CD8-positive, alpha-beta memory T cell (primary cell): Measurements from ENCODE around the gene ADD3. TPM values are rescaled to one million over a fixed set of nuclear protein-coding genes. Genes with fewer than 3 reads are reported as not detected.
A peak's percentile ranks its signal among the peaks of the same experiment; 100 is the strongest.

ENCODE experiments used
- CTCF ChIA-PET: fragments of 350-600 bp; sonication (Branson Sonifier 250); formaldehyde crosslinking; loops from one replicate; lab custom pipeline; 2021; ENCODE audit warnings: antibody characterized with exemption; lab: Charles Lee
- POLR2A ChIA-PET: fragments of 350-600 bp; sonication (Branson Sonifier 250); formaldehyde crosslinking; loops from one replicate; lab custom pipeline; 2021; ENCODE audit warnings: antibody characterized with exemption; lab: Charles Lee
- DNase-seq, 5 donors: peaks; one replicate each; pipeline versions ENCODE4 v3.0.0 to v3.0.0-alpha.2; 2020 to 2022; ENCODE audit warnings: mixed read lengths in 1 of 5
- H3K27ac ChIP-seq: one replicate; pipeline ENCODE4 v1.7.0; 2013; ENCODE audit warnings: low read depth, mild to moderate bottlenecking, low read length, moderate library complexity
- H3K27me3 ChIP-seq: 2 replicates; pipeline ENCODE4 v1.7.0; 2013; ENCODE audit warnings: low read length, mild to moderate bottlenecking; ENCODE audit not compliant: insufficient read depth, poor library complexity, severe bottlenecking
- H3K36me3 ChIP-seq: 2 replicates; pipeline ENCODE4 v1.7.0; 2013; ENCODE audit warnings: mild to moderate bottlenecking, low read length, moderate library complexity; ENCODE audit not compliant: insufficient read depth
- H3K4me1 ChIP-seq: 2 replicates; pipeline ENCODE4 v1.7.0; 2013; ENCODE audit warnings: mild to moderate bottlenecking, low read length, moderate library complexity; ENCODE audit not compliant: insufficient read depth
- H3K4me3 ChIP-seq: 2 replicates; pipeline ENCODE4 v1.7.0; 2013; ENCODE audit warnings: mild to moderate bottlenecking, low read length
- H3K9me3 ChIP-seq: 2 replicates; pipeline ENCODE4 v1.7.0; 2013; ENCODE audit warnings: mild to moderate bottlenecking, low read length
- H3K27ac Mint-ChIP-seq, 8 donors: one replicate each; pipeline ENCODE4 v1.8.0; 2020 to 2021; ENCODE audit warnings: mixed read lengths in 8 of 8, mild to moderate bottlenecking in 6 of 8, inconsistent platforms in 3 of 8, moderate library complexity in 3 of 8
- H3K27me3 Mint-ChIP-seq, 2 donors: one replicate each; pipeline ENCODE4 v1.8.0; 2020 to 2021; ENCODE audit warnings: mixed read lengths in 2 of 2, mild to moderate bottlenecking in 1 of 2, moderate library complexity in 1 of 2
- H3K36me3 Mint-ChIP-seq, 3 donors: one replicate each; pipeline ENCODE4 v1.8.0; 2020 to 2021; ENCODE audit warnings: mixed read lengths in 3 of 3, inconsistent platforms in 1 of 3, mild to moderate bottlenecking in 1 of 3
- H3K4me1 Mint-ChIP-seq, 3 donors: one replicate each; pipeline ENCODE4 v1.8.0; 2020 to 2021; ENCODE audit warnings: mixed read lengths in 3 of 3, inconsistent platforms in 1 of 3, mild to moderate bottlenecking in 1 of 3
- H3K4me3 Mint-ChIP-seq, 7 donors: one replicate each; pipeline ENCODE4 v1.8.0; 2020 to 2021; ENCODE audit warnings: mixed read lengths in 7 of 7, mild to moderate bottlenecking in 6 of 7, moderate library complexity in 4 of 7, inconsistent platforms in 2 of 7
- H3K9me3 Mint-ChIP-seq, 5 donors: one replicate each; pipeline ENCODE4 v1.8.0; 2020 to 2022; ENCODE audit warnings: mixed read lengths in 5 of 5, mild to moderate bottlenecking in 3 of 5, moderate library complexity in 2 of 5, inconsistent platforms in 1 of 5
- polyA plus RNA-seq: library from polyadenylated mRNA; unstranded; fragments of 300-500 nt; fragmentation: Illumina TruSeq; gene quantifications from one replicate; pipeline ENCODE4 v1.2.3, GENCODE V29; 2021
- total RNA-seq, 2 experiments: library from RNA; stranded (reverse); gene quantifications; one replicate each; pipeline ENCODE4 v1.2.3, GENCODE V29; 2021

ADD3 gene
- total and polyA plus RNA-seq, 3 experiments from 2014 or later, result 39.4 to 378 (median 50.3) TPM

DNA sequence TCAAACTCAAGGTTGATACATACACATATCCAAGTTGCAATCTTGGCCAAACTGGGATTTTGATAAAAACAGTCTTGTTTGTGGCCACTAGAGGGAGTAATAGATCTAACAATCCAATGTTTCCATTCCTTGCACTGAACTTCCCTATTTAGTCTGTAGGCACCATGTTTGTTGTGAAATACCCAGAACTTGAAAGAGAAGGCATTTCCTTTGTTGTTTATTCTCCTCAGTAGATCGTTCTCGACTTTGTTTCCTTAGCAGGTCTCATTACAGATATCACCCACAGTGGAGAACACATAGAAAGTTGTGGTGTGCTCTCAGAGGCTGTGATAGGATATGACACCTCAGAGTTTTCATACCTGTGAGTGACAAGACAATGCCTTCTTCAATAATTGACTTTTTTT, 129.4 kb downstream of the ADD3 start:
- H3K4me3 Mint-ChIP-seq, result no peak overlapping the region
- H3K27ac Mint-ChIP-seq, result peak overlapping the region in 6 of 8 donors; percentile 0 to 82 (median 20)
- peaks cover 0 to 2% of the 10 kb centered on the region in 2 donors for H3K27me3 Mint-ChIP-seq
- ChIA-PET POLR2A (interaction anchor here (0.9 to 2.2 kb wide), 2 partner anchors 19 to 72 kb away, joined by 3 to 38 read pairs; partner anchors contain the start of gene MXI1), CTCF (interaction anchor here (0.7 to 9.7 kb wide), 21 partner anchors 14 to 409 kb away, joined by 3 to 60 read pairs (median 4); partner anchors contain the start of genes MXI1 and SMNDC1)
- Histone ChIP-seq H3K9me3 (no peaks in the 10 kb centered on the region), H3K4me3 (no peak overlapping the region), H3K4me1 (peaks cover 5% of the 10 kb centered on the region), H3K27me3 (no peaks in the 10 kb centered on the region), H3K36me3 (peaks cover 13% of the 10 kb centered on the region), H3K27ac (no peak overlapping the region)
- peak in 2 of 5 donors; percentile 59 to 64 for DNase-seq
- peaks cover 0 to 29% (median 10%) of the 10 kb centered on the region in 3 donors for H3K36me3 Mint-ChIP-seq
- H3K9me3 Mint-ChIP-seq, result no peaks in the 10 kb centered on the region
- H3K4me1 Mint-ChIP-seq, result peaks cover 18 to 30% (median 27%) of the 10 kb centered on the region in 3 donors

- Mint-ChIP-seq H3K36me3 (peaks cover 0 to 21% (median 5%) of the 10 kb centered on the region in 3 donors), H3K4me1 (peaks cover 24 to 37% (median 32%) of the 10 kb centered on the region in 3 donors), H3K9me3 (no peaks in the 10 kb centered on the region), H3K27me3 (peaks cover 0 to 2% of the 10 kb centered on the region in 2 donors), H3K4me3 (no peak overlapping the region), H3K27ac (peak overlapping the region in 2 of 8 donors; percentile 22 to 73)
- POLR2A ChIA-PET, result interaction anchor here (0.5 to 2.2 kb wide), 3 partner anchors 18 to 131 kb away, joined by 3 to 38 read pairs (median 3); partner anchors contain the start of gene MXI1
- CTCF ChIA-PET, result interaction anchor here (0.9 to 9.7 kb wide), 27 partner anchors 11 to 410 kb away, joined by 3 to 60 read pairs (median 4); partner anchors contain the start of genes MXI1 and SMNDC1
- DNase-seq, result peak in 2 of 5 donors; percentile 66 to 69
- no peaks in the 10 kb centered on the region for H3K9me3 ChIP-seq
- H3K4me3 ChIP-seq, result no peak overlapping the region
- H3K27ac ChIP-seq, result no peak overlapping the region
- no peaks in the 10 kb centered on the region for H3K27me3 ChIP-seq
- peaks cover 5% of the 10 kb centered on the region for H3K36me3 ChIP-seq
- peaks cover 7% of the 10 kb centered on the region for H3K4me1 ChIP-seq
Observed at GRCh38 chr10:110138197-110138812, 130.5 kb downstream of the ADD3 start.

GRCh38 chr10:110141185-110141584, 133.4 kb downstream of the ADD3 start:
- Mint-ChIP-seq H3K27me3 (peaks cover 0 to 5% of the 10 kb centered on the region in 2 donors), H3K27ac (peak overlapping the region in 1 of 8 donors; percentile 46), H3K9me3 (no peaks in the 10 kb centered on the region), H3K4me1 (peaks cover 24 to 39% (median 32%) of the 10 kb centered on the region in 3 donors), H3K36me3 (peaks cover 0 to 3% (median 1%) of the 10 kb centered on the region in 3 donors), H3K4me3 (no peak overlapping the region)
- H3K9me3 ChIP-seq, result no peaks in the 10 kb centered on the region
- H3K4me1 ChIP-seq, result peaks cover 7% of the 10 kb centered on the region
- CTCF ChIA-PET, result interaction anchor here (0.6 to 9.7 kb wide), 5 partner anchors 12 to 140 kb away, joined by 3 to 60 read pairs (median 3); no protein-coding TSS in a partner anchor
- H3K27ac ChIP-seq, result no peak overlapping the region
- no peak for DNase-seq
- POLR2A ChIA-PET, result interaction anchor here (1.1 to 1.6 kb wide), 2 partner anchors 68 to 164 kb away, joined by 3 to 4 read pairs; partner anchors contain the start of gene SMNDC1
- no peak overlapping the region for H3K4me3 ChIP-seq
- no peaks in the 10 kb centered on the region for H3K36me3 ChIP-seq
- H3K27me3 ChIP-seq, result no peaks in the 10 kb centered on the region

- no peak for DNase-seq
- peaks cover 5 to 7% of the 10 kb centered on the region in 2 donors for H3K27me3 Mint-ChIP-seq
- Histone ChIP-seq H3K4me1 (peaks cover 7% of the 10 kb centered on the region), H3K9me3 (no peaks in the 10 kb centered on the region), H3K27ac (no peak overlapping the region), H3K4me3 (no peak overlapping the region), H3K27me3 (no peaks in the 10 kb centered on the region), H3K36me3 (no peaks in the 10 kb centered on the region)
- POLR2A ChIA-PET, result interaction anchor here (1.1 to 1.6 kb wide), 2 partner anchors 68 to 163 kb away, joined by 3 to 4 read pairs; partner anchors contain the start of gene SMNDC1
- H3K27ac Mint-ChIP-seq, result peak overlapping the region in 1 of 8 donors; percentile 31
- H3K9me3 Mint-ChIP-seq, result no peaks in the 10 kb centered on the region
- peak overlapping the region in 1 of 7 donors; percentile 13 for H3K4me3 Mint-ChIP-seq
- peaks cover 21 to 36% (median 28%) of the 10 kb centered on the region in 3 donors for H3K4me1 Mint-ChIP-seq
- CTCF ChIA-PET, result interaction anchor here (0.6 to 9.7 kb wide), 4 partner anchors 11 to 139 kb away, joined by 3 to 60 read pairs (median 3); no protein-coding TSS in a partner anchor
- H3K36me3 Mint-ChIP-seq, result peaks cover 0 to under 1% (median 0%) of the 10 kb centered on the region in 3 donors
Observed at GRCh38 chr10:110141871-110142635, 134.3 kb downstream of the ADD3 start.

- Mint-ChIP-seq H3K4me3 (no peak overlapping the region), H3K4me1 (peaks cover 18 to 26% (median 23%) of the 10 kb centered on the region in 3 donors), H3K9me3 (no peaks in the 10 kb centered on the region), H3K27ac (no peak overlapping the region), H3K36me3 (no peaks in the 10 kb centered on the region), H3K27me3 (peaks cover 7 to 14% of the 10 kb centered on the region in 2 donors)
- H3K27me3 ChIP-seq, result no peaks in the 10 kb centered on the region
- no peak overlapping the region for H3K4me3 ChIP-seq
- ChIA-PET POLR2A (interaction anchor here (1.2 kb wide), 1 partner anchor 14 kb away, joined by 3 read pairs; no protein-coding TSS in a partner anchor), CTCF (interaction anchor here (0.7 to 9.7 kb wide), 3 partner anchors 47 to 404 kb away, joined by 3 to 60 read pairs (median 3); no protein-coding TSS in a partner anchor)
- H3K4me1 ChIP-seq, result peaks cover 7% of the 10 kb centered on the region
- no peak overlapping the region for H3K27ac ChIP-seq
- H3K36me3 ChIP-seq, result no peaks in the 10 kb centered on the region
- H3K9me3 ChIP-seq, result no peaks in the 10 kb centered on the region
- no peak for DNase-seq
Observed at GRCh38 chr10:110142965-110143364, 135.2 kb downstream of the ADD3 start.

DNA sequence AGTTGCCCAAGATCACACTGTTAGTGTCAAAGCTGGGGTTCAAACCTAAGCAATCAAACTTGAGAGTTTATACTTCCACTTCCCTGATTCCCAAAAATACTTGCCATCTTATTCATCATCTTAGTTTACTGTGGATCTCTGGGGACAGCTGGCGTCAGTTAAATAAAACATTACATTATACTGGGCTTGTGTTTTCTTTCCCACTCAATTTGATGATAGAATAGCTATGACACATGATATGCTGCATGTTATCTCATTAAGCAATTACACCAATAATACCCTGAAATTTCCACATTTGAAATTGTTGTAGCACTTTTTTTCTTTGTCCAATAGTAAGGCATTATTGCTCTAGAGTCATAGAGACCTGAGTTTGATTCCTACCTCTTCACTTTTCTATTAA, 136.7 kb downstream of the ADD3 start:
- Mint-ChIP-seq H3K4me1 (peaks cover 16 to 21% (median 20%) of the 10 kb centered on the region in 3 donors), H3K9me3 (no peaks in the 10 kb centered on the region), H3K27me3 (peaks cover 19 to 29% of the 10 kb centered on the region in 2 donors), H3K27ac (no peak overlapping the region), H3K36me3 (no peaks in the 10 kb centered on the region), H3K4me3 (no peak overlapping the region)
- Histone ChIP-seq H3K36me3 (no peaks in the 10 kb centered on the region), H3K27me3 (peaks cover 1% of the 10 kb centered on the region), H3K9me3 (no peaks in the 10 kb centered on the region), H3K4me1 (peaks cover 7% of the 10 kb centered on the region), H3K27ac (no peak overlapping the region), H3K4me3 (no peak overlapping the region)
- CTCF ChIA-PET, result interaction anchor here (1.7 to 9.7 kb wide), 2 partner anchors 136 to 160 kb away, joined by 3 to 60 read pairs; partner anchors contain the start of gene SMNDC1
- DNase-seq, result no peak
- POLR2A ChIA-PET, result no interaction called here

GRCh38 chr10:110147961-110148360, 140.2 kb downstream of the ADD3 start:
- Histone ChIP-seq H3K9me3 (no peaks in the 10 kb centered on the region), H3K27ac (no peak overlapping the region), H3K4me1 (no peaks in the 10 kb centered on the region), H3K36me3 (no peaks in the 10 kb centered on the region), H3K4me3 (no peak overlapping the region), H3K27me3 (peaks cover 25% of the 10 kb centered on the region)
- CTCF ChIA-PET, result interaction anchor here (0.7 to 1.3 kb wide), 2 partner anchors 9 to 26 kb away, joined by 3 to 4 read pairs; no protein-coding TSS in a partner anchor
- Mint-ChIP-seq H3K27ac (peak overlapping the region in 1 of 8 donors; percentile 32), H3K27me3 (peaks cover 44 to 60% of the 10 kb centered on the region in 2 donors), H3K9me3 (no peaks in the 10 kb centered on the region), H3K36me3 (no peaks in the 10 kb centered on the region), H3K4me1 (peaks cover 5 to 7% (median 7%) of the 10 kb centered on the region in 3 donors), H3K4me3 (no peak overlapping the region)
- no peak for DNase-seq
- POLR2A ChIA-PET, result no interaction called here
